Dermis blood vessel endothelial cell (primary cell): Measurements from ENCODE around the gene ITLN1. TPM values are rescaled to one million over a fixed set of nuclear protein-coding genes. Genes with fewer than 3 reads are reported as not detected.

Experiments used
- DNase-seq: peaks from one replicate; pipeline ENCODE4 v3.0.0; 2010
- total RNA-seq: library from RNA; depleted of rRNA; stranded (reverse); fragments of >200 nt; gene quantifications from 2 replicates; pipeline ENCODE4 v1.2.3, GENCODE V29; 2014

ITLN1 gene
- total RNA-seq, 1 donor from 2014 or later = not detected

DNA sequence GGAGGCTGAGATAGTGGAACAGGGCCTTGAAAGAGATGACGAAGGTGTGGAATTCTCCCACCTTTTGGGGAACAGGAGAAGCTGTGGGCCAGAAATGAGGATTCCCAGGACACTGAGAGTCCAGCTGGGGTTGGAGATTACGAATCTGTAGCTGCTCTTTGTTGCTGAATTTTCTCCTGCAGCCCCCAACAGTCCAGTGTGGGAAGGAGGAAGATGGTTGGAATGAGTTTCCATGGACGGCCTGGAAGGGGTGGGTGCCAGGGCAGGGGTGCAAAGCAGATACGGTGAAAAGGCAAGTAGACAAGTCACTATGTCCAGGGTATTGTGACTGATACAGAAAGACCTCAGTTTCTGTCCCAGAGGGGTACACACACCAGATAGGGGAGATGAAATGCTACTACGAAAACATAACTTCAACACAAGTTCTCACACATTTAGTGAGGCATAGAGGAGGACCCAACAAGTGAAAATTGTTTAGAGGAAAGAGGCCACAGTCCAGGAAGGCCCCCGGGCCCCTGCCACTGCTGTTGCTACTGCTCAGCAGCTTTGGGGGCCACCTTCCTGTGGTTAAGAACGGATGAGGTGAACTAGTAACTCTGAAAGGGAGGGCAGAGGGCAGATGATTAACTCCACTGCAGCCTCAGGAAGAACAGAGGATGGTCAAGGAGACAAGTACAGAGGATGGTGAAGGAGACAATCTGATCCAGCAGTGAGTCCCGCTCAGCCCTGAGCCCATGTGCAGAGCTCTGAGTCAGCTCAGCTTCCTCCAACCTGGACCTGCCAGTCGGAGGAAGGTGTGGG lies 29.6 kb downstream of the ITLN1 start:
- DNase-seq = no peak

- no peak for DNase-seq
Observed at GRCh38 chr1:160853754-160854153, 31.2 kb downstream of the ITLN1 start.

DNA sequence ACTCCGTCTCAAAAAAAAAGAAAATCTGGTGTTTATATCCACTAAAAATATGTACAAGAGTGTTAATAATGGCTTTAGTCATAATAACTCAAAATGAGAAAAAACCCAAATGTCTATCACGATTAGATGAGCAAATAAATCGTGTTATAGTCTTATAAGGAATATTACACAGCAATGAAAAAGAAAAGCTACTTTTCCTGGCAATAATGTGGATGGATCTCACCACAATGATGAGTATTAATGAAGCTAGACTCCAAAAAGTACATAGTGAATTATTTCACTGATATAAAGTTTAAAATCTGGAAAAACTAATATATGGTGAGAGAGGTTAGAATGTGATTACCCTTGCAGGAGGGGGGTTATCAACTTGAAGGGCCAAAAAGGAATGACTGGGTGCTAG lies 32.0 kb downstream of the ITLN1 start:
- DNase-seq = no peak

GRCh38 chr1:160850993-160851392 lies 34.0 kb downstream of the ITLN1 start:
- no peak for DNase-seq

GRCh38 chr1:160850541-160850940 lies 34.4 kb downstream of the ITLN1 start:
- no peak for DNase-seq

DNA sequence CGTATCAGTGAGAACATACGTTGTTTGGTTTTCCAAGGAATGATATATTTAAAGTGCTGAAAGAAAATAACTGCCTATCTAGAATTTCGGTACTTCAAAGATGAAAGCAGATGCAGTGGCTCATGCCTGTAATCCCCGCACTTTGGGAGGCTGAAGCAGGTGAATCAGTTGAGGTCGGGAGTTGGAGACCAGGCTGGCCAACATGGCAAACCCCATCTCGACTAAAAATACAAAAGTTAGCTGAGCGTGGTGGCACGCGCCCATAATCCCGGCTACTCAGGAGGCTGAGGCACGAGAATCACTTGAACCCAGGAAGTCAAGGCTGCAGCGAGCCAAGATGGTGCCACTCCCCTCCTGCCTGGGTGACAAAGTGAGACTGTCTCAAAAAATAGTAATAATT lies 38.7 kb downstream of the ITLN1 start:
- DNase-seq = no peak

DNA sequence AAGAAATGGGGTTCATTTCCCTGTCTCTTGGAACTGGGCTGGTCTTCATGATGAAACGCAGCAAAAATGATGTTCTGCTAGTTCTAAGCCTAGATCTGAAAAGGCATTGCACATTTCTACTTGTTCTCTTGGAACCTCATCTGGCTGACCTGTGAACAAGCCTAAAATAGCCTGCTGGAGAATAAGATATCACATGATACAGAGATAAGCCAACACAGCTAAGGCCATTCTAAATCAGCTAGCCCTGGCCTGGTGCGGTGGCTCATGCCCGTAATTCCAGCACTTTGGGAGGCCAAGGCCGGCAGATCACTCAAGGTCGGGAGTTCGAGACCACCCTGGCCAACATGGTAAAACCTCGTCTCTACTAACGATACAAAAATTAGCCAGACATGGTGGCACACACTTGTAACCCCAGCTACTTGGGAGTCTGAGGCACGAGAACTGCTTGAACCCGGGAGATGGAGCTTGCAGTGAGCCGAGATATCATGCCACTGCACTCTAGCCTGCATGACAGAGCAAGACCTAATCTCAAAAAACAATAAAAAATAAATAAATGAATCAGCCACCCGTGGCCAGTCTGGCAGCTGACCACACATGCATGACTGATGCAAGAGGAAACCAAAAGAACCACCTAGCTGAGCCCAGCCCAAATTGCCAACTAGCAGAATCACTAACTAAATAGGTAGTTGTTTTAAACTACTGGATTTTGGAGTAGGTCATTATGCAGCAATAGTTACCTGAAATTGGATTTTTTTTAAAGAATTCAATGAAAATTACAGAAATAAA lies 40.3 kb downstream of the ITLN1 start:
- DNase-seq = no peak

DNA sequence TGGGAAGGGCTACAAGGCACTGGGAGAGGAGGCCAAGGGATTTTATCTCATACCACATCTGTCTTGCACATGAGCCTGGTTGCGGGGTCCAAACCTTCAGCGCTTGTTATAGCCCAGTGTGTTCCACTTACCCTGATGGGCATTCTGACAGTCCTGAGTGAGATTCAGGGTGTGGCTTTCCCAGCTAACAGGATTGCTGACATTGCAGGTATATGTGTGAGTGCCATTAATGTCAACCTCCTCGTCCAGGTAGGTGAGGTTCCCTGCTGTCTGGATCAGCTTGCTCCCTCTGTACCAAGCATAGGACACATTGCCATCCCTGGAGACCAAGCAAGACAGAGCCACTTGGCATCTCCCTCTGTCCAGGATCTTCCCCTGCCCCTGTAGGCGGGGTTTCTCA lies 43.9 kb downstream of the ITLN1 start:
- no peak for DNase-seq

DNA sequence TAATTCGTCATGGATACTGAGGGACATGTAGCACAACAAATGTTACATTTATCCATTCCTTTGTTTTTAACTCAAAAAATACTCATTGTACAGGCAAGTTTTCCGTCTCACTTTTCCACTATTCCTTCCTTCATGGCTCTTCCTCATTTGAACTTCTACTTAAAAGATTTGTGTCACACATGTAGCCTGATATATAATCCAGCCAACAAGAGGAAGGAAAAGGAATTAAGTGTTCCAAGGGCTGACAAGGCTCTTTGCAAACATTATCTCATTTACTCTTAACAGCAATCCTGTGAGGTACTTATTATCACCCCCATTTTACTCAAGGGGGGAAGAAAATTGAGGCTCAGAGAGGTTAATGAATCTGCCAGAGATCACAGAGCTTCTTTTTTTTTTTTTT lies 45.2 kb downstream of the ITLN1 start:
- DNase-seq = no peak

DNA sequence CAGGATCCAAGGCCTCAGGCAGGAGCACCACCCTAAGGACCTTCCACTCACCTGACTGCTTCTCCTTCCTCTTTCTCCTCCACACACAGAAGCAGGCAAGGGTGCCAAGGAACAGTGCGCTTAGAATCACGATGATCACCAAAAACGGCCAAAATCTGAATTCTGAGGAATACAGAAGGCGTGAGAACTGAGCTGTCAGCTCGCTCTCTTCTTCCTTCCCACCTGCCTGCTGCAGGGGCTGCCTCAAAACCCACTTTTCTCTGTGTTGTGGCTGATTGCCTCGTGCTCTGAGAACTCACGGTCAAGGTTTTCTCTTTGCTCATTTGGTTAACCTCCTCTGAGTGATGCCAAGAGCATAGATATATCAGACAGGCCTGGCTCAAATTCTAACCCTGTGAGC lies 46.1 kb downstream of the ITLN1 start:
- no peak for DNase-seq

DNA sequence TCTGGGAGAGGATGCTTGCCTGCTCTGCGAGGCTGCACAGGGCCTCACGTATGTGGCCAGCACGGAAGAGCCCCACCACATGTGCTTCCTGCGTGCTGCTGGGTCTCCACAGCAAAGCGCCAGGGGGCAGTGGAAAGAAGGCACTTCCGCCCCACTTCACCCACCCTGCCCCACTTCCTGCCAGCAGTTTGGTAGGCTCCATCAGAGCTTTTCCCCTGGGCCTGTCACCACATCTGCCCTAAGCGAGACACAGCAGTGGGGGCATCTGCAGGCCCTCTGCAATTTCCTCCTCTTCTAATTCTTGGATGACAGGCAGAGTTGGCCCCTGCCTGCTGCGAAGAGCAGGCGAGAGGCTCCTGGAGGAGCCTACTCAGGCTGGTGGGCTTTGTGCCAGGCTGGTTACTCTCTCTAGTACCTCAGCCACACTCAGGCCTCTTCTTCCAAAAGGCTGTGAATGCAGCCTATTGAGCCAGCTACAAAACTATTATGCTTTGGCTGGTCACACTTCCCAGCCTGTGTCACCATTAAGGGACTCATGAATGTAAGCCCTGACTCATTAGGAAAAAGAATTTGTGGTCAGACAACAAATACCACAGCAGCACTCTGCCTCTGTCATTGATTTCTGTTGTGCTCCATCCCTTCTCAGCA lies 47.3 kb downstream of the ITLN1 start:
- peak; percentile 10 for DNase-seq

DNA sequence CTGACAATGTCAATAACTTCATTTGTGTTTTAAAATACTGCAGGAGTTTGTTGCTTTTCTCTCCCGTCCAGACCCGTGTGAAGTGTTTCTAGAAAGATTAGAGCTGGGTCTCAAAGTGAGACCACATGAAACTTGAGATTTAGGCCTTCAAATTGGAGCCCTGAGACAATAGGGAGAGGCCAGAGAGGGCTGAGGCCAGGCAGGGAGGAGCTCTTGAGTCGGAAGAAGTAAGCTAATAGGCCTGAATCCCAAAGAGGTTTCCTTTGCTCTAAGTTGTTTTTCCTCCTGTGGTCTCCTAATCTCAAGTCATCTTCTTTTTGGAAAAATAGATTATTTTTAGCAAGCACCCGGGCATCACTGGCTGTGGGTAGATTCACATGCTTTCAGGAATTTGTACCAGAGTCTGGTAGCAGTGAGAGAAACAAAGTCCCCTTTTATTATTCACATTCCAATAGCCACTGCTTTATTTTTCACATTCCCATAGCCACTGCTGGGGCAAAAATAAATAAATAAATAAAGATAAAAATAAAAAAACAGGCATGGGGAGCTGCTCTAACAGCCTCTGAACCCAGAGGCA lies 47.9 kb downstream of the ITLN1 start:
- DNase-seq = no peak

- DNase-seq = no peak
Observed at GRCh38 chr1:160836561-160836960, 48.4 kb downstream of the ITLN1 start.

GRCh38 chr1:160835751-160836150 lies 49.2 kb downstream of the ITLN1 start:
- no peak for DNase-seq

DNA sequence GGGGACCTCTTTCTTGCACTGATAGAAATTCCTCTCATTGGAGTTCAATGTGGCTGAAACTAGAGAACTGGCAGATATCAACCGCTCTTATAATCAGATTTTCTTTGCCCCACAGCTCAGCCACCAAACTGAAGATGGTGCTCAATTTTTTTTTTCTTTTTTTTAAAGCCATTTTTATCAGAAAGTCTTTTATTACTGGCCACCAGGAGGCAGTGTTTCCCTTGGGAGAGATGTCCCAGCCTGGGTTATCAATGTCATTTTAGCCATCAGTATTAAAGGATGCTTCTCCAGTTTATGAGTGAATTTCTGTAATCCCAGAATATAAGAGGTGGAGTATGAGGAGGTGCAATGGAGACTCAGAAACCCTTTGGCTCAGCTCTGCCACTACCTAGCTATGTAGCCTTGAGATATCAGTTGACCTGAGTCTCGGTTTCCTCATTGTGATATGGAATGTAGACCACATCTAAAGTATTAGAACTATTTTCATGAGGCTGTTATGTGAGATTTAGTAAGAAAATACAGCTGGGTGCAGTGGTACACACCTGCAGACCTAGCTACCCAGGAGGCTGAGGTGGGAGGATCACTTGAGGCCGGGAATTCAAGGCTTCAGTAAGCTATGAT lies 49.9 kb downstream of the ITLN1 start:
- DNase-seq = peak; percentile 55

DNA sequence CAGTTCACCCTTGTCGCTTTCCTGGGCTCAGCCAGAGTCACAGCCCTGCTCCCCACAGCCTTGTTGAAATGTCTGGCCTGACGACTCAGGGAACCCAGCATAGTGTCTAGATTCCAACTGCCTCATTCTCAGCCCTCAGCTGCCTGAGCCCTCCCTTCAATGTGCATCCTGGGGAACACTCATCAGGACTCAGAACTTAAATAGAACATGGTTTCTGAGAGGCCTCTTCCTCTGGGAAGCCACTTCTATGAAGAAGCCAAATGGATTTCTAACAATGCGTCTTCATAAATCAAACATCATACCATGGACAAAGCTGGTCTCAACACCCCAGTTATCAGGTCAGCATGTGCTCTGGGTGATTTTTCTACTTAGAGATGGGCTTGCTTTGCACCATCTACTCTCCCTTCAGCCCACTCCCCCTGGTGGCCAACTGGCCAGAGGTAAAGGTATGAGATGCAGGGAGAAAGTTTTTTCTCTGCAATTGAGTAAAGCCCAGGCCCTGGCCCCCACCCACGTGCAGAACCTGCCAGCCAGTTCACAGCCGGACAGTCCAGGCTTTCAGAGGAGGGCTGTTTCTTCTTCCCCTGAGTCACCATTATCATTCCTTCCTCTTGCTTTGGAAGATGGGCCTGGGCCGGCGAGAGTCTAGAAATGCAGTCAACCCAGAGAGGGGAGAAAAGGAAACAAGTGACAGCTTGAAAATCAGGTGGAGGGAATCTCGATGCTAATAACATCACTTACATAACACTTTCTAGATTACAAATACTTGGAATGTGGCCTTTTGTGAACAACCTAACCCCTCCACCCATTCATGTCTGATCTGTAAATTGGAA lies 54.4 kb downstream of the ITLN1 start:
- DNase-seq = peak; percentile 57

GRCh38 chr1:160829766-160830165 lies 55.2 kb downstream of the ITLN1 start:
- no peak for DNase-seq

- DNase-seq = no peak
Observed at GRCh38 chr1:160827418-160827817, 57.6 kb downstream of the ITLN1 start.

DNA sequence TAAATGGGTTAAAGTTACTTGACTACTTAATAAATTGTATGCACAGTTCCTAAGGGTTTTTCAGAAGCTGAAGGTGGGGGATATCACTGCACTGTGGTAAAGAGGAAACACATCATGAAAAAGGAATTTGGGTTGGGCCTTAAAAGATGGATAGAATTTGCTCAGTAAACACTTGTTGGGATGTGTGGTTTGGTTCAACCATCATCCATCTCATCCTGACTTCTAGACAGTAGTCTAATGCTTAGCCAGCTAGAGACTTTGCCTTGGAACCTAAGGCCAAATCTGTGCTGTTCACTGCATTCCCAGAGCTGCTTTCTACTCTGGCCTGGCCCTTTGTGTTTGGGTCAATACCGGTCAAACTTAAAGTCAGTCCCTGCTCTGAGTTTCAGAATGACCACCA lies 58.4 kb downstream of the ITLN1 start:
- no peak for DNase-seq
